ENCODE results near the gene SLCO6A1.

SLCO6A1 gene

DNA sequence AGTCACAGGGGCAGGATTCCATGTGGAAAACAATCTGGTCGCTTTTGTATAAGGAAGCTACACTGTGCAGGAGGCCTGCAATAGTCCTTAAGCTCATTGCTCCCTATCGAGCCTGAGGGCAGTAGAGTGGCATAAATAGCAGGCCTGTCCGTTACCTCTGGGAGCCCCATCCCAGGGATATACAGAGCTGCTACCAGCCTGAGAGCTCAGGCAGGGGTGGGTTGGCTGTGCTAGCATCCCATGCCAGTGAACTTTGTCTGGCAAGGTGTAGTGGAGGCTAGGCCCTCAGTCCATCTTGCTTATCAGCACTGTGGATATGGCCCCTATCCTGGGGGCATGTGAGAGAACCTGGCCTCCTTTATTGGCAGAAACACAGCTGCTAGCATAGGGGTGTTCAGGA, 47.7 kb downstream of the SLCO6A1 start:
- no peak for DNase-seq

DNA sequence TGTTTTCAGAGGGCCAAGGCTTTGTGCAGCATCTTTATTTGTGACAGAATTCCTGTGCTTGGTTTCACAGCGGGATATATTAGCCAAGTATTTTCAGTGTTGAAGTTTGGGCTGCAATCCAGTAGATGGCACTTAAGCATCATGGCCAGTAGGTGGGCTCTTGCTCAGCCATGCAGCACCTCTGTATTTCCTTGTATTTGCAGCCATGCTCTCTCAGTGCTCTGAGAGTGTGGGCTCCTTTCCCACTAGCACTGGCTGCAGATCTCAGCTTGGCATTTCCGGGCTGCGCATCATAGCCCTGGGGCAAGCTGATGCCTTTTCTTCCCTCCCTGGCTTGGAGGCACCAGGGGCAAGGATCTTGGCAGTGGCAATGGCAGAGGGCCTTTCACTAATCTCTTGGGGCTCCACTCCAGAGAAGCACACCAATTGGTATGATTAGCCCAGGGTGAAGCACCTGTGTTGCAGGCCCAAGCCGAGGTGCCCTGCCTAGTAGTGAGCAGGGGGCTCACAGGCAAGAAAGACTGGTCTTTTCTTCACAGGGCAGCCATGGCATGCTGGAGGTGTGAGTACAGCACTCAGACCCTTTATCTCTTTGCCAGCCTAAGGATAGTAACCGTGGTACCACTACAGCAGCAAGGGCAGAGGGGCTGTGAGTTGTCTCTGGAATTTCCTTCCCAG, 48.3 kb downstream of the SLCO6A1 start:
- DNase-seq = no peak

DNA sequence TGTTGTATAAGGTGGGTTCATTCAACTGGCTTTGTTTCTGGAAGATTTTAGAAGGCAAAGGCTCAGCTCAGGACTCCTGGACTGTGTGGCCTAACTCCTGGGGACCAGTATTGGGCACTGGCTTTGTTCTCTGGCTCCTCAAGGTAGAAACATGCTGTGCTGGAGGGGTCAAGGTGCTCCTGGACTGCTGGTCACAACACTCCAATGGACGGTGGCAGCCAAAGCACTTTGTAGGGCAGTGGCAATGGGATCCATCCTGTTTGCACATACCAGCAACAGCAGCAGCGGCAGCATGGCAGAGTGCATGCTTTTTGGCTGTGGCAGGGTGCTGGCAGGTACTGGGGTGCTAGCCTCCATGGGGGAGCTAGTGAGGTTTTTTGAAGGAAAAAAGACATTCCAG, 65.3 kb downstream of the SLCO6A1 start:
- DNase-seq = no peak

- DNase-seq = no peak
These were observed 77.2 kb downstream of the SLCO6A1 start for GRCh38 chr5:102421647-102422046.

DNA sequence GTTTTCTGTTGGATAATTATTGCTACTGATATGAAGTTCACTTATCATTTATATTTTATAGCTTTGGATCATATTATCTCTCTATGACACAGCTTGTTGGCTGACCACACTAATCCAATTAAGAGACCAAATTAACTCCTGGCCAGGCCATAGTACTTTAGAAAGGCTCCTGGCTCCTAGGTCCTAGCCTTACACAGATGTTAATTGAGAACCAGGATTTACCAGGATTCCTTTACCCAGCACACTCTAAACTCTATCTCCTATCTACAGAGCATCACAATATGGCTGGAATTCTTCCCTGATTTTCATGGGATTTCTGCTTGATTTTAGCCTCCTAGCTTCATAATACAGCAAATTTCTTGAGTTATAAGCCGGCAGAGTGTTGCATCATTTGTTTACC, 80.3 kb downstream of the SLCO6A1 start:
- no peak for DNase-seq

DNA sequence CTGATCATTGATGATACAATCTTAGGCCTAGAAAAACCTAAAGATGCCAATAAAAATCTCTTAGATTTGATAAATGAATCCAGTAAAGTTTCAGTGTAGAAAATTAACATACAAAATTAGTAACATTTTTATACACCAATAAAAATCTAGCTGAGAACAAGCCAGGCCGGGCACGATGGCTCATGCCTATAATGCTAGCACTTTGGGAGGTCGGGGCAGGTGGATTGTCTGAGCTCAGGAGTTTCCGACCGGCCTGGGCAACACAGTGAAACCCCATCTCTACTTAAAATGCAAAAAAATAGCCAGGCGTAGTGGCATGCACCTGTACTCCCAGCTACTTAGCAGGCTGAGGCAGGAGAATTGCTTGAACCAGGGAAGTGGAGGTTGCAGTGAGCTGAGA, 84.4 kb downstream of the SLCO6A1 start:
- no peak for DNase-seq

DNA sequence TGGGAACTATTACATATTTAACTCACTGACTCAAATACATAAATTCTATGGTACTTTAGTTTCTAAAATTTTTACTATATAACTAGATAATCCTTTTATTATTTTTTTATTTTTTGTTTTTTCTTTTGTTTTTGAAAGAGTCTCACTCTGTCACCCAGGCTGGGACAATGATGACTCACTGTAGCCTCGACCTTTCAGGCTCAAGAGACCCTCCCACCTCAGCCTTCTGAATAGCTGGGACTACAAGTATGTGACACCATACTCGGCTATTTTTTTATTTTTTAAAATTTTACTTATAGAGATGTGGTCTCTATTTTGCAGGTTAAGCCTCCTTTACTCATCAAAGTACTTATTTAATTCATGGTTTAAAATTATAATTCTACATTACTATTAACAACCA, 110.6 kb downstream of the SLCO6A1 start:
- DNase-seq = no peak

GRCh38 chr5:102385365-102385764, 113.4 kb downstream of the SLCO6A1 start:
- DNase-seq = no peak

GRCh38 chr5:102380174-102380573, 118.6 kb downstream of the SLCO6A1 start:
- no peak for DNase-seq

GRCh38 chr5:102375876-102376275, 122.9 kb downstream of the SLCO6A1 start:
- DNase-seq = no peak

DNA sequence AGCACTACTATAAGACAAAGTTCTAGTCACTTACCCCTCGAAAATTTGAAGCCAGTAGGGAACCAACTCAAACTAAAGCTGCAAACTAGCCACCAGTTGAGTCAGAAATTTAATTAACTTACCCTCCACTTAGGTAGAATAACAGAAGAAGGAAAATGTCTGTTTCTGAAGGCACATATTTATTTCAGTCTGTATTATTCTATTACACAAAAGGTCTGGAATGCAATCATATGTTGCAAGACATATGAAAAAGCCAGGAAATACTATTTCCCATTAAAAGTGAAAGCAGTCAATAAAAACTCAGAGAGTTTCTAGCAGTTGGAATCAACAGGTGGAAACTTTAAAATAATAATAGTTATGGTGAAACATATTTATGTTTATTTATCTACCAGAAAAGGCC, 123.5 kb downstream of the SLCO6A1 start:
- DNase-seq = no peak

DNA sequence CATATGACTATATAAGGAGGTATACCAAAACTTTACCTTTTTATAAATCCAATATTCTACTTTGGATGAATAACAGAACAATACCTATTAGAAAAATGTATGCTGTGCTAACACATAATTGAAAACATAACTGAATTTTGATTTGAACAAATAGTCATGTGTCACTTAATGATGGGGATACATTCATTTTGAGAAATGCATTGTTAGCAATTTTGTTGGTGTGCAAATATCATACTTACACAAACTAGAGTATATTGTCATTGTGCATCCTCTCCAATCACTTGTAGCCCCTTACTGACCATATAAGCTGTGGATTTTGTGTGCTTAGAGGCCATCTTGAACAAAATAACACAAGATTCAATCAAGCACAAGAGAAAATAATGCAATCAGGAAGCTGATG, 130.4 kb downstream of the SLCO6A1 start:
- DNase-seq = no peak

GRCh38 chr5:102341681-102342288, 157.0 kb downstream of the SLCO6A1 start:
- DNase-seq = peak; percentile 81

DNA sequence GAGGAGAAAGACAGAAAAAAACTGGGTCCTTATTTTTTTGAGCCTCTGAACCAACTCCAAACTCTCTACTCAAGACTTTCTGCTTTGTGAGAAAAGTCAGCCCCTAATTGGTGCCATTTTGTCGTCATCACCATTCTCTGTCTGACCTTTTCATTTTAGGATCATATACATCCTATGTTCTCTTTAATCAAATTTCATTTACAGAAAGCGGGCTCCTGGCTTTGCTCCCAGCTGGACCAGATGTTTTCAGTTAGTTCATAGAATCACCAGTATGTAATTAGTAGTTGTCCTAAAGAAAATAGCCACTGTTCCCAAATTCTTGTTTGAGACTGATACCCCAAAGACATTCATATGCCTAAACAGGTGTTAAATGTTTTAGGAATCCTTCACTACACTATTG, 174.1 kb downstream of the SLCO6A1 start:
- DNase-seq = no peak
